Measurements from ENCODE around the gene NPY4R. TPM values are rescaled to one million over a fixed set of nuclear protein-coding genes. Genes with fewer than 3 reads are reported as not detected.
"Not testable (repeated sequence)": the region's sequence is repeated elsewhere in the genome, so short reads cannot be mapped to it uniquely, and the experiment has no call there.

NPY4R gene, protein sequence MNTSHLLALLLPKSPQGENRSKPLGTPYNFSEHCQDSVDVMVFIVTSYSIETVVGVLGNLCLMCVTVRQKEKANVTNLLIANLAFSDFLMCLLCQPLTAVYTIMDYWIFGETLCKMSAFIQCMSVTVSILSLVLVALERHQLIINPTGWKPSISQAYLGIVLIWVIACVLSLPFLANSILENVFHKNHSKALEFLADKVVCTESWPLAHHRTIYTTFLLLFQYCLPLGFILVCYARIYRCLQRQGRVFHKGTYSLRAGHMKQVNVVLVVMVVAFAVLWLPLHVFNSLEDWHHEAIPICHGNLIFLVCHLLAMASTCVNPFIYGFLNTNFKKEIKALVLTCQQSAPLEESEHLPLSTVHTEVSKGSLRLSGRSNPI
- not detected for total RNA-seq (ENCODE audit: unreplicated experiment)
- long read RNA-seq, result 0 reads

DNA sequence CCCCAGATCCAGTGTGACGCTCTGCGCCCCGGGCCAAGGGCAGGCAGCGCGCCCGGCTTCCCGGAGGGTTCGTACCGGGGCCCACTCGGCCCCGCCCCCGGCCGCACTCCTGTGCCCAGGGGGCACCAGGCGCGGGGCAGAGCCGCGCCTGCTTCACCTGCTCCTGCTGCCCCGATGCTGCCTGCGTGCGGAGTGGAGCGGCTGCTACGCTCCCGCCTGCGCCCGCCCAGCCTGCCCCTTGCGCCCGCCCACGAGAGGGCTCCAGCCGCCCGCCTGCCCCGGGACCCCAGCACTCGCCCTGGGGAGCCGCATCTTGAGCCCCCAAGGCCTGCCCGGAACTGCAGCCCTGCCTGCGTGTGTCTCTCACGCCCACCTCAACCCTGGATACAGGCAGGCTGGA, at the start of gene NPY4R:
NPY4R (minus strand) TSS at position 194 of the 400 bp plus-strand sequence. CDS start 3,323 bp downstream, outside the sequence.
- H3K36me3 Mint-ChIP-seq (ENCODE audit: unreplicated experiment); H3K27me3 Mint-ChIP-seq (ENCODE audit: unreplicated experiment); DNase-seq; H3K4me1 Mint-ChIP-seq (ENCODE audit: low read depth, unreplicated experiment); H3K4me3 Mint-ChIP-seq (ENCODE audit: unreplicated experiment); H3K9me3 Mint-ChIP-seq (ENCODE audit: unreplicated experiment); H3K27ac Mint-ChIP-seq (ENCODE audit: unreplicated experiment): not testable (repeated sequence)

DNA sequence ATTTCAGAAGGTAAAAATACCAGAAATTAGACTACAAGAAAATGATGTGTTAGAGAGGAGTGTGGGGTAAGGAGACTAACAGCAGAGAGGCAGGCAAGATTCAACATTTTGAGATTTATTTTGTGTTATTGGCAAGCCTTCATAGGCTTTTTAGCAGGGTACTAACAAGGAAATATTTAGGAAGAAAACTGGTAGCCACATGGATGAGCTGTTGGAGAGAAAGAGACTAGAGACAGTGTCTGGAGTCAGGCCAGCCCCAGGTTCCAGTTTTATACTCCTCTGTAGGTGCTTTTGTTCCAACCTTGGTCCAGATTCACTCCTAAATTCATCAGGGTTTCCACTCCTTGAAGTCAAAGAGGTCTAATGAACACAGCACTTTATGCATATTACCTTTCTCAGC, 49.6 kb upstream of the NPY4R start:
- no peaks in the 10 kb centered on the region for H3K27me3 Mint-ChIP-seq (ENCODE audit: unreplicated experiment)
- H3K27ac Mint-ChIP-seq (ENCODE audit: unreplicated experiment), result no peak overlapping the region
- no peak for DNase-seq
- no peaks in the 10 kb centered on the region for H3K36me3 Mint-ChIP-seq (ENCODE audit: unreplicated experiment)
- H3K4me3 Mint-ChIP-seq (ENCODE audit: unreplicated experiment), result no peak overlapping the region
- H3K9me3 Mint-ChIP-seq (ENCODE audit: unreplicated experiment), result no peaks in the 10 kb centered on the region
- TF ChIP-seq, protein P1, sequence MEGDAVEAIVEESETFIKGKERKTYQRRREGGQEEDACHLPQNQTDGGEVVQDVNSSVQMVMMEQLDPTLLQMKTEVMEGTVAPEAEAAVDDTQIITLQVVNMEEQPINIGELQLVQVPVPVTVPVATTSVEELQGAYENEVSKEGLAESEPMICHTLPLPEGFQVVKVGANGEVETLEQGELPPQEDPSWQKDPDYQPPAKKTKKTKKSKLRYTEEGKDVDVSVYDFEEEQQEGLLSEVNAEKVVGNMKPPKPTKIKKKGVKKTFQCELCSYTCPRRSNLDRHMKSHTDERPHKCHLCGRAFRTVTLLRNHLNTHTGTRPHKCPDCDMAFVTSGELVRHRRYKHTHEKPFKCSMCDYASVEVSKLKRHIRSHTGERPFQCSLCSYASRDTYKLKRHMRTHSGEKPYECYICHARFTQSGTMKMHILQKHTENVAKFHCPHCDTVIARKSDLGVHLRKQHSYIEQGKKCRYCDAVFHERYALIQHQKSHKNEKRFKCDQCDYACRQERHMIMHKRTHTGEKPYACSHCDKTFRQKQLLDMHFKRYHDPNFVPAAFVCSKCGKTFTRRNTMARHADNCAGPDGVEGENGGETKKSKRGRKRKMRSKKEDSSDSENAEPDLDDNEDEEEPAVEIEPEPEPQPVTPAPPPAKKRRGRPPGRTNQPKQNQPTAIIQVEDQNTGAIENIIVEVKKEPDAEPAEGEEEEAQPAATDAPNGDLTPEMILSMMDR (IDR thresholded peaks at IDR 0.05; ENCODE audit: partially characterized antibody, unreplicated experiment), result no peak
- H3K4me1 Mint-ChIP-seq (ENCODE audit: low read depth, unreplicated experiment), result peaks cover 3% of the 10 kb centered on the region

DNA sequence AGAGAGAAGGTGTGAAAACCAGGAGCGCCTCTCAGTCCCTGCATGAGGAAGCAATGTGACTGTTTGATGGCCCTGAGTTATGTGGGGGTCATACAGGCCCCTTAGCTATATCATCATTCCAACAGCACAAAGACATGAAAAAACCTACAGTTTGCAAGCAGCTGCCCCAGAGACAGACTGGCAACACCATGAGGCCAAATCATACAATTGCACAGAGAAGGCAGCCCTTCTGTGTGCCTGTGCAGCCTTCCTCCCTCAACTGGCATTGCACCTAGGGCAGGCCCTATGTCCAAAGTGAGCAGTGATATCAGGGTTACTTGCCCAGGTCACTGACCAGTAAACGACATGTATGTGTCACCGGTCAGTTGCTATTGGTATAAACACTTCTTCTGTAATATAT, 49.1 kb upstream of the NPY4R start:
- TF ChIP-seq, protein P1 (IDR thresholded peaks at IDR 0.05; ENCODE audit: partially characterized antibody, unreplicated experiment), result no peak
- H3K27ac Mint-ChIP-seq (ENCODE audit: unreplicated experiment), result no peak overlapping the region
- H3K4me1 Mint-ChIP-seq (ENCODE audit: low read depth, unreplicated experiment), result peaks cover 3% of the 10 kb centered on the region
- H3K9me3 Mint-ChIP-seq (ENCODE audit: unreplicated experiment), result no peaks in the 10 kb centered on the region
- no peaks in the 10 kb centered on the region for H3K27me3 Mint-ChIP-seq (ENCODE audit: unreplicated experiment)
- no peak overlapping the region for H3K4me3 Mint-ChIP-seq (ENCODE audit: unreplicated experiment)
- no peaks in the 10 kb centered on the region for H3K36me3 Mint-ChIP-seq (ENCODE audit: unreplicated experiment)
- DNase-seq, result no peak

DNA sequence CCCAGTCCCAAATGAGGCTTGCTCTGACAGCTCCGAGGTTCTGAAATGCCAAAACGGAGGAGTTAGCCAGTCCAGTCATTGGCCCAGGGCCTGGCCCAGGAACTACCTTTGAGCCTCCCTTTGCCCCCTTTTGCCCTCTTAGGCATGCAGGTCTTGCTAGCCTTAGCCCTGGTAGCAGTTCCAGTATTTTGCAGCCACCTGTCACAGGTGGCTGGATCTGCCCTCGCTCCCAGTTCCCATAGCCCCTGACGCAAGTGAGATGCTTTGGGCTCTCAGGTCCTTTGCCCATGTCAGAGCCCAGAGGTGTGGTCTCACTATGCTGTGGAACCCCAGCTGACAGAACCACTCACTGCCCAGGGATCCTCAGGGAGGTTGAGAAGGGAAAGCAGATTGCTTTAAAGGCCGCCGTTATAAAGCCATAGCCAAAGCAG, 48.7 kb upstream of the NPY4R start:
- no peaks in the 10 kb centered on the region for H3K9me3 Mint-ChIP-seq (ENCODE audit: unreplicated experiment)
- H3K27ac Mint-ChIP-seq (ENCODE audit: unreplicated experiment), result no peak overlapping the region
- peaks cover 3% of the 10 kb centered on the region for H3K4me1 Mint-ChIP-seq (ENCODE audit: low read depth, unreplicated experiment)
- DNase-seq, result peak; percentile 12
- H3K27me3 Mint-ChIP-seq (ENCODE audit: unreplicated experiment), result no peaks in the 10 kb centered on the region
- TF ChIP-seq, protein P1 (IDR thresholded peaks at IDR 0.05; ENCODE audit: partially characterized antibody, unreplicated experiment), result no peak
- no peaks in the 10 kb centered on the region for H3K36me3 Mint-ChIP-seq (ENCODE audit: unreplicated experiment)
- H3K4me3 Mint-ChIP-seq (ENCODE audit: unreplicated experiment), result no peak overlapping the region

DNA sequence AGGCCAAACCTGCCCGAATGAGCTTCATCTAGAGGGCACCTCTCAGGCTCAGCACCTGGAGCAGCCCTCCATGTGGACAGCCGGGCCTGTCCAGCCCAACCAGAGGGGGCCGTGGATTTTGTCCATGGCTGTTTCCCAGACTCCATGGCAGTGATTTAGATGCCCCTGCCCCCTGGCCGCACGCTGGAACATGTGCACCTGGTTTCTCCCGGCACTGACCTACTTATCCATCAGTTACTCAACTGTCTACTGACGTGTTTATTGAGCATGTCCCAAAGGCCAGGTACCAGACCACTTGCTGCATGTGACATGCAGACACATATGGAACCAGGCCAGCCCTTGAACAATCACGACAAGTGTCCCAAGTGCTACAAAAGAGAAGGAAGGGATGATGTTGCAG, 47.6 kb upstream of the NPY4R start:
- not testable (repeated sequence) for H3K27me3 Mint-ChIP-seq (ENCODE audit: unreplicated experiment); H3K4me1 Mint-ChIP-seq (ENCODE audit: low read depth, unreplicated experiment); H3K4me3 Mint-ChIP-seq (ENCODE audit: unreplicated experiment); H3K9me3 Mint-ChIP-seq (ENCODE audit: unreplicated experiment); DNase-seq; H3K36me3 Mint-ChIP-seq (ENCODE audit: unreplicated experiment); H3K27ac Mint-ChIP-seq (ENCODE audit: unreplicated experiment)

DNA sequence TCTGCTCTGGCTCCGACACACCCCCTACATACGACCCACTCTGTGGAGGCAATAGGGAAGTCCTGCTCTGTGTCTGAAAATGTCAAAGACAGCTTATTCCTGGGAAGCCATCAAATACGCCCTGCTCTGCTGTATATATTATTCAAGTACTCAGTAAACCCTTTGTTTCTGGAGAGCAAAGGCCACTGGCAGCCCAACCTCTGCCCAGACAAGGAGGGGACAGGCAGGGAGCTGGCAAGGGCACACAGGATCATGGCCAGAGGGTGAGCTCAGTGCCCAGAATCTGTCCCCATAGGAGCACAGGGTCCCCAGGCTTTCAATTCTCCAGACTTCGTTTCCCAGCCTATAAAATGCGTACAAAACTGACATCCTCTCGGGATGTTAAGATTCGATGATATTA, 47.0 kb upstream of the NPY4R start:
- not testable (repeated sequence) for H3K36me3 Mint-ChIP-seq (ENCODE audit: unreplicated experiment)

DNA sequence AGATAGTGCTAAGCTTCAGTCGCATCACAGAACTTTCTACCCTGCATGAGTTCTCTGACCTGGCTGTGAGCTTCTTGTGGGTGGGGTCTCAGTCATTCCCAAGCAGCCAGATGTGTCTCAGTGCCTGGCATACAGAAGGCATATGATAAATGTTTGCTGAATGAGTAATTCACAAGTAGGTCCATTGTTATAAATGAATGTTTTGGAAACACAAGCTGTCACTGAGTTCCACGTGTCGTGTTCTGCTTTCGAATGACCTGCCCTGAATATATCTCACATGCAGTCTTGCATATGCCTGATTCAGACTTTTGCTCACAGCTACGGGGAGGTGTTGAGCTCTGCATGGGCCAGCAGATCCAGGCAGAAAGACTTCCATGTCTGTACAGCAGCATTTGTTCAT, 46.2 kb upstream of the NPY4R start:
- not testable (repeated sequence) for H3K4me3 Mint-ChIP-seq (ENCODE audit: unreplicated experiment); H3K27me3 Mint-ChIP-seq (ENCODE audit: unreplicated experiment); H3K27ac Mint-ChIP-seq (ENCODE audit: unreplicated experiment); DNase-seq; H3K4me1 Mint-ChIP-seq (ENCODE audit: low read depth, unreplicated experiment); H3K36me3 Mint-ChIP-seq (ENCODE audit: unreplicated experiment); H3K9me3 Mint-ChIP-seq (ENCODE audit: unreplicated experiment)

More for the DNA sequence above, 47.0 kb upstream of the NPY4R start:
- not testable (repeated sequence) for H3K27ac Mint-ChIP-seq (ENCODE audit: unreplicated experiment); H3K9me3 Mint-ChIP-seq (ENCODE audit: unreplicated experiment); H3K4me1 Mint-ChIP-seq (ENCODE audit: low read depth, unreplicated experiment); H3K27me3 Mint-ChIP-seq (ENCODE audit: unreplicated experiment); H3K4me3 Mint-ChIP-seq (ENCODE audit: unreplicated experiment); DNase-seq

DNA sequence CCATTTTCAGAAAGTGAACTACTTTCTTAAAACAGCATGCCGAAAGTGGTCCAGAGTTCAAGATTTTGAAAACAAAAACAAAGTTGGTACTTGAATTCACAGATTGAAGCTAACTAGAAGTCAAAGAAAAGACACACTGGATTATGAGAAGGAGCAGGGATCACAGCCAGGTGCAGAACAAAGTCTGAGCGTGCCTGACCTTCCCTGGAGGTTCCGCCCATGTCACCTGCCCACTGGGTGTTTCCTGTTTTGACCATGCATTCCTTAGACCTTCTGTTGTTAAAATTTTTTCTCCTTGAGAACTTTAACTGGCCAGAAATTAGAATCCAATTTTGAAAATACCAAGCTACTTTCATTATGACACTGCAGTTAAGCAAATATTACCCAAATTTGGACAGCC, 34.2 kb upstream of the NPY4R start:
- not testable (repeated sequence) for H3K4me3 Mint-ChIP-seq (ENCODE audit: unreplicated experiment); H3K36me3 Mint-ChIP-seq (ENCODE audit: unreplicated experiment); H3K4me1 Mint-ChIP-seq (ENCODE audit: low read depth, unreplicated experiment); H3K9me3 Mint-ChIP-seq (ENCODE audit: unreplicated experiment); H3K27me3 Mint-ChIP-seq (ENCODE audit: unreplicated experiment); H3K27ac Mint-ChIP-seq (ENCODE audit: unreplicated experiment); DNase-seq

DNA sequence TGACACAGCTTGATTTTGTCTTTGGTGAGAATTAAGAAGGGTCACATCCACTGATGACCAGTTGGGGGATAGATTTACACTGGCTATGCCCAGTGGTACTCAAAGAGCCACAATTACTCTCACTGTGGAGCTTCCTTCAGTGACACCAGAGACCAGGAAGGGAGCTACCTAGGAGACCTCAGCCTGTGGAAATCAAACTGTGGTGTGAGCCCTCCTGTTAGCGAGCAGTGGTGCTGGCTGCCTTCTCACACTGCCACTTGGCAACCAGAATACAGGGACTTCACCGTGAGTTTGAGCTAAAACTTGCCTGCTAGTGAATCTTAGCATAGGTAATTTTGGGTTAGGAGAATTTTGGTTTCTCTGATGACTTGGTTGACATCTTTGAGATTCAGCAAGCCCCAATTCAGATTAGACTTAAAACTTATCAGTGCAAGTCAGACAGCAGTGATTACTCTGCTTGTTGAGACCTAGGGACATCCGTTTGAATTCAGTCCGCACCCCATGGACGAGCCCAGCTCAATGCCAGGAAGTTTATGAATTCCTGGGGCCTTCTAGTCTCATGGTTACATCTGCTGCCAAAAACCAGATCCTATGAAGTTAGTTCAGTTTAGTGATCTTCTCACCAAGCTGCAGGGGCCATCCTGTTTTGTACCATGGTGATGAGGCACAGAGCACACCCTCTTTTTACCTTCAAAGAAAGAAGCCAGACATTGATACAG, 33.4 kb upstream of the NPY4R start:
- not testable (repeated sequence) for H3K27me3 Mint-ChIP-seq (ENCODE audit: unreplicated experiment); H3K36me3 Mint-ChIP-seq (ENCODE audit: unreplicated experiment); H3K4me3 Mint-ChIP-seq (ENCODE audit: unreplicated experiment); H3K27ac Mint-ChIP-seq (ENCODE audit: unreplicated experiment); H3K9me3 Mint-ChIP-seq (ENCODE audit: unreplicated experiment); H3K4me1 Mint-ChIP-seq (ENCODE audit: low read depth, unreplicated experiment); DNase-seq

All from glutamatergic neuron (in vitro differentiated cells).